Right lobe of liver (tissue), 6 donors: ENCODE measurements around the gene HOXD10. TPM values are rescaled to one million over a fixed set of nuclear protein-coding genes. Genes with fewer than 3 reads are reported as not detected.

Experiments used
- ATAC-seq, 4 donors: fragments of 200-7000 bp; cut with Tn5 transposase; one replicate each; pipeline ENCODE4 v1.9.1; 2020; ENCODE audit warnings: mild to moderate bottlenecking in 4 of 4, moderate library complexity in 4 of 4
- DNase-seq, 3 donors: peaks; one replicate each; pipeline ENCODE4 v3.0.0-alpha.2; 2020
- H3K27ac ChIP-seq, 3 donors: fragments of 200-600 bp; one replicate each; pipeline ENCODE4 v1.8.0; 2022
- H3K27me3 ChIP-seq, 2 donors: fragments of 200-600 bp; one replicate each; pipeline ENCODE4 v1.8.0; 2022
- H3K36me3 ChIP-seq, 4 donors: fragments of 200-600 bp; sonication (generic) in 1 of 4; one replicate each; pipeline versions ENCODE4 v1.5.1 to v1.8.0; 2017 to 2022; ENCODE audit warnings: control low read depth in 1 of 4
- H3K4me1 ChIP-seq, 4 donors: fragments of 200-600 bp; sonication (generic) in 1 of 4; one replicate each; pipeline versions ENCODE4 v1.5.1 to v1.8.0; 2017 to 2022; ENCODE audit warnings: control low read depth in 1 of 4
- H3K4me3 ChIP-seq, 3 donors: fragments of 200-600 bp; one replicate each; pipeline ENCODE4 v1.8.0; 2022
- H3K9me3 ChIP-seq, 4 donors: fragments of 200-600 bp; sonication (generic) in 1 of 4; one replicate each; pipeline versions ENCODE4 v1.5.1 to v1.8.0; 2017 to 2022; ENCODE audit warnings: control low read depth in 1 of 4
- POLR2A ChIP-seq: fragments of 450-650 bp; IDR thresholded peaks from one replicate; pipeline ENCODE4 v1.6.1; 2017; ENCODE audit warnings: antibody characterized with exemption, mild to moderate bottlenecking
- WGBS: methylation state at CpG from one replicate; pipeline ENCODE4 v1.1.6; 2018; ENCODE audit warnings: low coverage, low lambda C conversion rate; ENCODE audit not compliant: insufficient coverage; ENCODE audit errors: missing lambda C conversion rate; 5-methylcytosine and 5-hydroxymethylcytosine counted together
- intact Hi-C, 2 donors: fragments of 100-400 bp; cut with DNase I; formaldehyde crosslinking; loops; one replicate each; pipeline versions ENCODE4 v1.11.2 to v1.14.1; 2022
- long read RNA-seq: library from polyadenylated mRNA; unstranded; transcript quantifications from one replicate; pipeline ENCODE4 v2.0.0, GENCODE V29; 2019
- total RNA-seq, 6 experiments: library from RNA; depleted of rRNA in 2 of 6; stranded (reverse); fragments of >200 nt in 2 of 6; fragmentation: NEBNext Ultra II Directional in 3 of 6; extraction: Animal tissue kit (Norgen Biotek cat#: 25700) in 3 of 6; gene quantifications; one replicate each; pipeline versions ENCODE4 v1.1.0 to v1.2.4, GENCODE V29; 2016 to 2023
- TF ChIP-seq, protein P1 (sequence below), 4 donors: fragments of 200-600 bp in 3 of 4; fragments of 450-650 bp in 1 of 4; IDR thresholded peaks; one replicate each; pipeline versions ENCODE4 v1.5.1 to v1.8.0; 2016 to 2022; ENCODE audit warnings: antibody characterized with exemption in 4 of 4, mild to moderate bottlenecking in 2 of 4
- donor health status: DM: no; HTN: yes; CAD: no.
- donor health status: DM: no; HTN: no; CAD: no.
- donor health status: DM: no; HTN: no; CAD: no.
- donor health status: DM: no; HTN: yes; CAD: no.
- donor health status: DM: no; HTN: yes; CAD: no.

The HOXD10 gene
- not detected for total RNA-seq
- long read RNA-seq, result 0 reads

DNA sequence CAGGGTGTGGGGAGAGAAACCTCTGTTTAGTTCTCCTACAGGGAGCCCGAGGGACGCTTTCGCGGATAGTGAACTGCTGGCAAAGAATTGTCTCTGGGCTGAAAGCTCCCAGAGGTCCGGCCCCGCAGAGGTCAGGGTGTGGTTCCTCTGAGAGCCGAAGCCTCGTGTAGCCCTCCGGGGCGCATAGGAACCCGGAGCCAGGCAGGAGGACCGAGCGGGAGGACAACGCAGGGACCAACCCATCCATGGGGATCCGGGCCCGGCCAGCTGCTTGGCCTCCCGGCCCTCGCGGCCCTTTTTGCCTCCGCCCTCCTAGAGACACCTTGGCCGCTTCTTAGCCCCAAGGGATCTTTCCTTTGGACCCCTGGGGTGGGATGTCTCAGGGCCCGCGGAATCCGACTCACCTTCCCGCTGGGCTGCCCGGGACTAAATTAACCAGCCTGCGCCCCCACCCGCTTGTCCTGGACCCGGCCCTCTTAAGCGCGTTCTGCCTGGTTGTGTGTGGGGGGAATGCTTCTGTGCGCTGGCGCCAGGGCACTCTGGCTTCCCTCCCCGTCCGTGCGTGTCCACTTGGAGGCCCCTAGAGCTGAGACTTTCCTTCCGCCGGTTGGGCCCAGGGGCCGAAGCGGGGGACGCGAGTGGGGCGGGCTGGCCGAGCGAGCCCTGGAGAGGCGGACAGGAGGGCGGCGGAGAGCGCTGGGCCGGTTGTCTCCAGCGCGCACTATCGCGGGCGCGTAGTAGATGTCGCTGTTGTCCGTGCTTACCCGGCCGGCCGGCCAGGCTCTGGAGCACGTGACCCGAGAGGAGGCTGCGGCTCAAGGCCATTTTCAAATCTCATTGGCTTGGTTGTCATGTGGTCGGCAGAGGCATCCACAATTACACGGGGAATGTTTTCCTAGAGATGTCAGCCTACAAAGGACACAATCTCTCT, at the start of gene HOXD10:
HOXD10 (plus strand) TSS at position 896 of the 931 bp plus-strand sequence. CDS start 56 bp downstream, outside the sequence.
- Histone ChIP-seq H3K9me3 (no peaks in the 10 kb centered on the region), H3K4me3 (no peak within 1 kb of the TSS), H3K4me1 (no peaks in the 10 kb centered on the region), H3K27ac (no peak within 1 kb of the TSS), H3K27me3 (peaks cover 30 to 87% of the 10 kb centered on the region in 2 donors), H3K36me3 (no peaks in the 10 kb centered on the region)
- ATAC-seq, result peak in 1 of 4 donors; percentile 20
- TF ChIP-seq POLR2A, result no peak
- TF ChIP-seq, protein P1, sequence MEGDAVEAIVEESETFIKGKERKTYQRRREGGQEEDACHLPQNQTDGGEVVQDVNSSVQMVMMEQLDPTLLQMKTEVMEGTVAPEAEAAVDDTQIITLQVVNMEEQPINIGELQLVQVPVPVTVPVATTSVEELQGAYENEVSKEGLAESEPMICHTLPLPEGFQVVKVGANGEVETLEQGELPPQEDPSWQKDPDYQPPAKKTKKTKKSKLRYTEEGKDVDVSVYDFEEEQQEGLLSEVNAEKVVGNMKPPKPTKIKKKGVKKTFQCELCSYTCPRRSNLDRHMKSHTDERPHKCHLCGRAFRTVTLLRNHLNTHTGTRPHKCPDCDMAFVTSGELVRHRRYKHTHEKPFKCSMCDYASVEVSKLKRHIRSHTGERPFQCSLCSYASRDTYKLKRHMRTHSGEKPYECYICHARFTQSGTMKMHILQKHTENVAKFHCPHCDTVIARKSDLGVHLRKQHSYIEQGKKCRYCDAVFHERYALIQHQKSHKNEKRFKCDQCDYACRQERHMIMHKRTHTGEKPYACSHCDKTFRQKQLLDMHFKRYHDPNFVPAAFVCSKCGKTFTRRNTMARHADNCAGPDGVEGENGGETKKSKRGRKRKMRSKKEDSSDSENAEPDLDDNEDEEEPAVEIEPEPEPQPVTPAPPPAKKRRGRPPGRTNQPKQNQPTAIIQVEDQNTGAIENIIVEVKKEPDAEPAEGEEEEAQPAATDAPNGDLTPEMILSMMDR (IDR thresholded peaks at IDR 0.05), result no peak
- 3% methylated on average over 13 of the region's 66 CpGs for WGBS
- no peak for DNase-seq
- intact Hi-C loops, result no loop called here

DNA sequence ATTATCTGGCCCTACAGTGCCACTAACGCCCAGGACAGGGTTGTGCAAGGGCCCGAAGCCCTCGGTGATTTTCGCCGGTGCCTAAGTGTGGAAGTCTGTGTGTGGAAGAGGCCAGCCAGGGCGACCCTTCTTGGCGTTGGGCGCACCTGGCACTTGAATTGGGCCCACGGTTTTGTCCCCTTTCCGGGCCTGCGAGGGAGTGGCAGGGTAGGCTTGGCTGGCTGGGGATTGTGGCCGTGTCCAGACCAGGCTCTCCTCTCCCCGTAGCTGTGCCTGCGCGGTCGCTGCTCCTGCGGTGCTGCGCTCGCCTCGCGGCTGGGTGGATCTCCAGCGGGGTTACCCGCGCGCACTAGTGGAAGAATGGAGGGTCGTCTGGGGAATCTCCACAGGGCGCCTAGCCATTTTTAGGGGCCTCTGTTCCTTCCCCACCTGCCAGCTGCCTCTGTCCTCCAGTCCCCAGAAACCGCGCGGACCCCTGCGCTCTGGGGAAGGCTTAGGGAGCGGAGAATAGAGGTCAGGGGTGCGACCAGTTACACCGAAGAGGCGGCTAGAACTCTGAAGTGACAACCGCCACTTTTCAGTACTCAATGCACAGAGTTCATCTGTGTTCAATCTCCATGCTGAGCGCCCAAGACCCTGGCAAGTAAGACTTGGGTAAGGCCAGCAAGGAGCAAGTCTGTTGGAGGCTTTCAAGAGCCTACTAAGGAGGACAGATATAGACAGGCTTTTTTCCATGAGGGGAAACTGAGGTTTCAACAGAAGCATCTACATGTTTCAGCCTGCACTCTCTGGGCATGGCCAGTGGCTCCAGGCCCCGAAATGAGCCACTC, 48.8 kb upstream of the HOXD10 start:
- no peak overlapping the region for H3K27ac ChIP-seq
- WGBS, result 2% methylated on average over 12 of the region's 38 CpGs
- peaks cover 0 to 20% (median 6%) of the 10 kb centered on the region in 4 donors for H3K4me1 ChIP-seq
- H3K27me3 ChIP-seq, result peaks cover 16 to 63% of the 10 kb centered on the region in 2 donors
- intact Hi-C loops, result no loop called here
- peak overlapping the region; percentile 23 to 40 (median 29) for H3K4me3 ChIP-seq
- DNase-seq (no peak), ATAC-seq (peak; percentile 60 to 79 (median 68))
- H3K9me3 ChIP-seq, result no peaks in the 10 kb centered on the region
- TF ChIP-seq, protein P1 (IDR thresholded peaks at IDR 0.05), result peak in 1 of 4 donors; percentile 5
- TF ChIP-seq POLR2A, result no peak
- H3K36me3 ChIP-seq, result no peaks in the 10 kb centered on the region

DNA sequence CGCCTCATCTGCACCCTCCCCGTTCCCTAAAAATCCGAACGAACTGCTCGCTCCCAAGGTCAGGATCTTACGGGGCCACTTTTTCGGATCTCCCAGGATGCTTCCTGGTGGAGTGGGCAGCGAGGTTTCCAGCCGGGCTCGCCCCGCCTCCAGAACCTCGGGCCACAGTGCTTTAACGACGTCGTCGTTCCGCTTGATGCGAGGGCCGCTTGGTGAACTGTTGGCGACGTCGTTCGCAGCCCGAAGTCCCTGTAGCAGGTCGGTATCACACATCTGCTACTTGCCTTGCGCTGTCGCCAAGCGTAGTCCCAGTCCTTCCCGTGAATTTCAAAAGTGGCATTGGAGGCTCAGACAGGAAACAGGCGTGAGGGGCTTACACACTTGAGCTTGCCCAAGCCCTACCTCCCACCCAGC, 48.2 kb upstream of the HOXD10 start:
- Histone ChIP-seq H3K4me1 (peaks cover 0 to 20% (median 6%) of the 10 kb centered on the region in 4 donors), H3K27ac (no peak overlapping the region), H3K4me3 (no peak overlapping the region), H3K9me3 (no peaks in the 10 kb centered on the region), H3K36me3 (no peaks in the 10 kb centered on the region), H3K27me3 (peaks cover 16 to 61% of the 10 kb centered on the region in 2 donors)
- 13% methylated on average over 7 of the region's 30 CpGs for WGBS
- DNase-seq (no peak), ATAC-seq (no peak)
- intact Hi-C loops, result no loop called here
- TF ChIP-seq POLR2A, result no peak
- TF ChIP-seq, protein P1 (IDR thresholded peaks at IDR 0.05), result no peak
